Breast epithelium (tissue), 3 donors: ENCODE results near the gene RFX1.

Experiments used
- POLR2A ChIP-seq: fragments of 450-650 bp; IDR thresholded peaks from one replicate; pipeline ENCODE4 v1.6.1; 2016; ENCODE audit warnings: antibody characterized with exemption, mild to moderate bottlenecking, moderate library complexity
- TF ChIP-seq, protein P1 (sequence below), 3 donors: fragments of 450-650 bp; IDR thresholded peaks; one replicate each; pipeline ENCODE4 v1.5.1; 2016 to 2017; ENCODE audit warnings: antibody characterized with exemption in 3 of 3, mild to moderate bottlenecking in 3 of 3, moderate library complexity in 3 of 3

DNA sequence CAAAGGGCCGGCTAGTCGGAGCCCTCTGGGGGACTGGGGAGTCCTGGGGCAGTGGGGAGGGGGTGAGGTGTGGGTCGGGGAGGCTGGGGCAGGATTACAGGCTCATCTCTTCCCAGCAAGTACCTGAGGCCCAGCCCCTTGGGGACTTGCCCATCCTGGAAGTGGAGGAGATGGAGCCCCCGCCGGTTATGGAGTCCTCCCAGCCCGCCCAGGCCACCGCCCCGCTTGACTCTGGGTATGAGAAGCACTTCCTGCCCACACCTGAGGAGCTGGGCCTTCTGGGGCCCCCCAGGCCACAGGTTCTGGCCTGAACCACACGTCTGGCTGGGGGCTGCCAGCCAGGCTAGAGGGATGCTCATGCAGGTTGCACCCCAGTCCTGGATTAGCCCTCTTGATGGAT lies 45.9 kb upstream of the RFX1 start:
- TF ChIP-seq, protein P1, sequence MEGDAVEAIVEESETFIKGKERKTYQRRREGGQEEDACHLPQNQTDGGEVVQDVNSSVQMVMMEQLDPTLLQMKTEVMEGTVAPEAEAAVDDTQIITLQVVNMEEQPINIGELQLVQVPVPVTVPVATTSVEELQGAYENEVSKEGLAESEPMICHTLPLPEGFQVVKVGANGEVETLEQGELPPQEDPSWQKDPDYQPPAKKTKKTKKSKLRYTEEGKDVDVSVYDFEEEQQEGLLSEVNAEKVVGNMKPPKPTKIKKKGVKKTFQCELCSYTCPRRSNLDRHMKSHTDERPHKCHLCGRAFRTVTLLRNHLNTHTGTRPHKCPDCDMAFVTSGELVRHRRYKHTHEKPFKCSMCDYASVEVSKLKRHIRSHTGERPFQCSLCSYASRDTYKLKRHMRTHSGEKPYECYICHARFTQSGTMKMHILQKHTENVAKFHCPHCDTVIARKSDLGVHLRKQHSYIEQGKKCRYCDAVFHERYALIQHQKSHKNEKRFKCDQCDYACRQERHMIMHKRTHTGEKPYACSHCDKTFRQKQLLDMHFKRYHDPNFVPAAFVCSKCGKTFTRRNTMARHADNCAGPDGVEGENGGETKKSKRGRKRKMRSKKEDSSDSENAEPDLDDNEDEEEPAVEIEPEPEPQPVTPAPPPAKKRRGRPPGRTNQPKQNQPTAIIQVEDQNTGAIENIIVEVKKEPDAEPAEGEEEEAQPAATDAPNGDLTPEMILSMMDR (IDR thresholded peaks at IDR 0.05), result no peak
- no peak for TF ChIP-seq POLR2A
